Nephron (organoid): ENCODE measurements around the gene PSMB8.

Experiments used
- H3K27ac Mint-ChIP-seq, 3 experiments: 2 replicates each; pipeline ENCODE4 v1.8.0; 2020; ENCODE audit warnings: mixed read lengths in 3 of 3, mild to moderate bottlenecking in 2 of 3, moderate library complexity in 1 of 3
- H3K27me3 Mint-ChIP-seq: 2 replicates; pipeline ENCODE4 v1.8.0; 2021; ENCODE audit warnings: low read depth, mild to moderate bottlenecking, moderate library complexity, mixed read lengths
- H3K36me3 Mint-ChIP-seq: 2 replicates; pipeline ENCODE4 v1.8.0; 2020; ENCODE audit warnings: low read depth, mixed read lengths
- H3K4me1 Mint-ChIP-seq: 2 replicates; pipeline ENCODE4 v1.8.0; 2020; ENCODE audit warnings: mixed read lengths
- H3K4me3 Mint-ChIP-seq, 3 experiments: 2 replicates each; pipeline ENCODE4 v1.8.0; 2020; ENCODE audit warnings: mild to moderate bottlenecking in 3 of 3, mixed read lengths in 3 of 3, moderate library complexity in 2 of 3
- H3K9me3 Mint-ChIP-seq: 2 replicates; pipeline ENCODE4 v1.8.0; 2020; ENCODE audit warnings: mixed read lengths
- TF ChIP-seq, protein P1 (sequence below), 3 experiments: fragments of 200-600 bp; sonication (generic); IDR thresholded peaks; one replicate each; pipeline ENCODE4 v1.5.0; 2021; ENCODE audit warnings: antibody characterized with exemption in 3 of 3; ENCODE audit not compliant: unreplicated experiment in 3 of 3

The PSMB8 gene

DNA sequence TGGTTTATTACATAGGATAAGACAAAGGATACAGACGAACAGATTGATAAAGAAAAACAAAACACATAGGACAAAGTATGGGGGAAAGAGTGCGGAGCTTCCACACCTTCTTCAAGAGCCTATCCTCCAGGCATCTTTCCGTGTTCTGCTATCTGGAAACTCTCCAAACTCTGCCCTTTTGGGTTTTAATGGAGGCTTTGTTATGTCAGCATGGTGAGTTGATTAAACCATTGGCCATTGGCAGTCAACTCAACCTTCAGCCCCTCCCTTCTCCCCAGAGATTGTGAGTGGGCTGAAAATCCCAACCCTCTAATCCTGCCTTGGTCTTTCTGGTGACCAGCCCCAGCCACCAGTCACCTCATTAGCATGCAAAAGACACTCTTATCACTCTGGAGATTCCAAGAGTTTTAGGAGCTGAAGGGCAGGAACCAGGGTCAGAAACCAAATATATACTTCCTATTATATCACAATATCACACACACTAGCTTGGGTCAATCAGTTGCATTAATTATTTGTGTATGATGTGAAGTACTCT, 50.9 kb downstream of the PSMB8 start:
- H3K27ac Mint-ChIP-seq, result no peak overlapping the region
- TF ChIP-seq, protein P1, sequence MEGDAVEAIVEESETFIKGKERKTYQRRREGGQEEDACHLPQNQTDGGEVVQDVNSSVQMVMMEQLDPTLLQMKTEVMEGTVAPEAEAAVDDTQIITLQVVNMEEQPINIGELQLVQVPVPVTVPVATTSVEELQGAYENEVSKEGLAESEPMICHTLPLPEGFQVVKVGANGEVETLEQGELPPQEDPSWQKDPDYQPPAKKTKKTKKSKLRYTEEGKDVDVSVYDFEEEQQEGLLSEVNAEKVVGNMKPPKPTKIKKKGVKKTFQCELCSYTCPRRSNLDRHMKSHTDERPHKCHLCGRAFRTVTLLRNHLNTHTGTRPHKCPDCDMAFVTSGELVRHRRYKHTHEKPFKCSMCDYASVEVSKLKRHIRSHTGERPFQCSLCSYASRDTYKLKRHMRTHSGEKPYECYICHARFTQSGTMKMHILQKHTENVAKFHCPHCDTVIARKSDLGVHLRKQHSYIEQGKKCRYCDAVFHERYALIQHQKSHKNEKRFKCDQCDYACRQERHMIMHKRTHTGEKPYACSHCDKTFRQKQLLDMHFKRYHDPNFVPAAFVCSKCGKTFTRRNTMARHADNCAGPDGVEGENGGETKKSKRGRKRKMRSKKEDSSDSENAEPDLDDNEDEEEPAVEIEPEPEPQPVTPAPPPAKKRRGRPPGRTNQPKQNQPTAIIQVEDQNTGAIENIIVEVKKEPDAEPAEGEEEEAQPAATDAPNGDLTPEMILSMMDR (IDR thresholded peaks at IDR 0.05; ENCODE audit: unreplicated experiment in 3 of 3), result no peak
- H3K36me3 Mint-ChIP-seq, result no peaks in the 10 kb centered on the region
- no peak overlapping the region for H3K4me3 Mint-ChIP-seq
- H3K9me3 Mint-ChIP-seq, result no peaks in the 10 kb centered on the region
- H3K27me3 Mint-ChIP-seq, result peaks cover 80% of the 10 kb centered on the region
- H3K4me1 Mint-ChIP-seq, result no peaks in the 10 kb centered on the region
